ENCODE measurements around the gene PTPN14. TPM values are rescaled to one million over a fixed set of nuclear protein-coding genes. Genes with fewer than 3 reads are reported as not detected.

PTPN14 gene
- total and polyA plus RNA-seq, 2 donors, result 1.3 to 4.3 TPM

- DNase-seq (ENCODE audit: low read depth in 6 of 9, low spot score in 9 of 9), result no peak
- no peak overlapping the region for H3K27ac ChIP-seq (ENCODE audit: low read depth in 1 of 2, low read length in 1 of 2)
- H3K4me1 ChIP-seq (ENCODE audit: control insufficient read depth in 2 of 2, insufficient read depth in 2 of 2, low read length in 2 of 2), result no peaks in the 10 kb centered on the region
- no peak overlapping the region for H3K4me3 ChIP-seq (ENCODE audit: low read length in 2 of 2)
- no peaks in the 10 kb centered on the region for H3K27me3 ChIP-seq (ENCODE audit: control insufficient read depth in 2 of 2, insufficient read depth in 1 of 2, low read length in 1 of 2)
- H3K9me3 ChIP-seq (ENCODE audit: control insufficient read depth in 2 of 2, insufficient read depth in 1 of 2, low read length in 1 of 2), result no peaks in the 10 kb centered on the region
- WGBS, result 95% methylated on average over 2 of the region's 2 CpGs
- H3K36me3 ChIP-seq (ENCODE audit: control insufficient read depth in 2 of 2, insufficient read depth in 2 of 2, low read length in 1 of 2), result no peaks in the 10 kb centered on the region
These were observed 201.6 kb downstream of the PTPN14 start for GRCh38 chr1:214349781-214350180.

DNA sequence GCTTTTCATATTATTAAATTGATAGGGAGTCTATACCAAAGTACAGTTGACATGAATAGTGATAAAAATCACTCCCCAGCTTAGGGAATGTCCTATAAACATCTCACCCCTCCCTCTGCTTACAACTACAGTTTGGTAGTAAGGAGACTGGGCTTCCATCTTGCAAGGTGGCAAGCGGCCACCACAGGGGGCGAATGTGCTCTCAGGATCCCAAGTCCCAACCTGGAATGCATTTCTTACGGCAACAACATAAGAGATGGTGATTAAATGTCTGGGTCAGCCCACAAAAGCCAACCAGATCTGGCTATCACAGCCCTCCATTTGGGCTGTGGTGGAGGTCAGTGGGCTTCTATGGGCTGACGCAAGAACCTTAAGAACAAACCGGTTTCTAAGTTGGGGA is 202.4 kb downstream of the PTPN14 start:
- Histone ChIP-seq H3K36me3 (ENCODE audit: control insufficient read depth in 2 of 2, insufficient read depth in 2 of 2, low read length in 1 of 2) (no peaks in the 10 kb centered on the region), H3K27ac (ENCODE audit: low read depth in 1 of 2, low read length in 1 of 2) (no peak overlapping the region), H3K4me3 (ENCODE audit: low read length in 2 of 2) (no peak overlapping the region), H3K9me3 (ENCODE audit: control insufficient read depth in 2 of 2, insufficient read depth in 1 of 2, low read length in 1 of 2) (no peaks in the 10 kb centered on the region), H3K27me3 (ENCODE audit: control insufficient read depth in 2 of 2, insufficient read depth in 1 of 2, low read length in 1 of 2) (no peaks in the 10 kb centered on the region), H3K4me1 (ENCODE audit: control insufficient read depth in 2 of 2, insufficient read depth in 2 of 2, low read length in 2 of 2) (no peaks in the 10 kb centered on the region)
- WGBS, result 98% methylated on average over 5 of the region's 5 CpGs
- no peak for DNase-seq (ENCODE audit: low read depth in 6 of 9, low spot score in 9 of 9)

GRCh38 chr1:214344897-214345296 is 206.5 kb downstream of the PTPN14 start:
- Histone ChIP-seq H3K36me3 (ENCODE audit: control insufficient read depth in 2 of 2, insufficient read depth in 2 of 2, low read length in 1 of 2) (no peaks in the 10 kb centered on the region), H3K27me3 (ENCODE audit: control insufficient read depth in 2 of 2, insufficient read depth in 1 of 2, low read length in 1 of 2) (no peaks in the 10 kb centered on the region)

DNA sequence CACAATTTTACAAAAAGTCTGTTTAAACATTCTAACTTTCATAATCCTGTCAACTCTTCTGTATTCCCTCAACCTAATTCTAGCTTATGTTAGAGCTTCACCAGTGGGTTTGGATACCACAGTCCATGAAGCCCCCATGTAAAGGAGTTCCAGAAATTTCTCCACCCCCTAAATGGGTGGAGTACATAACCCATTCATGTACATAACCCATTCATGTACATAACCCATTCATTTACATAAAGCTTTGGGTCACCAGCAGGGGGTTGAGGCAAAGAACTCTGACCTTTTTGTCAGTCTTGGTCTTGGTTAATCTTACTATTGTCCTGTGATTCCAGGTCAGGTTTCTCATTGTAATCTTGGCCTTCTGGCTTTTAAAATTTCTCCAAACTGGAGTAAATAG is 208.9 kb downstream of the PTPN14 start:
- Histone ChIP-seq H3K4me1 (ENCODE audit: control insufficient read depth in 2 of 2, insufficient read depth in 2 of 2, low read length in 2 of 2) (no peaks in the 10 kb centered on the region), H3K9me3 (ENCODE audit: control insufficient read depth in 2 of 2, insufficient read depth in 1 of 2, low read length in 1 of 2) (no peaks in the 10 kb centered on the region), H3K36me3 (ENCODE audit: control insufficient read depth in 2 of 2, insufficient read depth in 2 of 2, low read length in 1 of 2) (peaks cover 0 to 4% of the 10 kb centered on the region in 2 donors), H3K4me3 (ENCODE audit: low read length in 2 of 2) (no peak overlapping the region), H3K27ac (ENCODE audit: low read depth in 1 of 2, low read length in 1 of 2) (no peak overlapping the region), H3K27me3 (ENCODE audit: control insufficient read depth in 2 of 2, insufficient read depth in 1 of 2, low read length in 1 of 2) (no peaks in the 10 kb centered on the region)
- DNase-seq (ENCODE audit: low read depth in 6 of 9, low spot score in 9 of 9), result no peak

More at GRCh38 chr1:214344897-214345296, 206.5 kb downstream of the PTPN14 start:
- Histone ChIP-seq H3K9me3 (ENCODE audit: control insufficient read depth in 2 of 2, insufficient read depth in 1 of 2, low read length in 1 of 2) (no peaks in the 10 kb centered on the region), H3K4me1 (ENCODE audit: control insufficient read depth in 2 of 2, insufficient read depth in 2 of 2, low read length in 2 of 2) (no peaks in the 10 kb centered on the region), H3K4me3 (ENCODE audit: low read length in 2 of 2) (no peak overlapping the region), H3K27ac (ENCODE audit: low read depth in 1 of 2, low read length in 1 of 2) (no peak overlapping the region)
- no peak for DNase-seq (ENCODE audit: low read depth in 6 of 9, low spot score in 9 of 9)

GRCh38 chr1:214341932-214342331 is 209.5 kb downstream of the PTPN14 start:
- H3K27me3 ChIP-seq (ENCODE audit: control insufficient read depth in 2 of 2, insufficient read depth in 1 of 2, low read length in 1 of 2), result no peaks in the 10 kb centered on the region
- no peak overlapping the region for H3K4me3 ChIP-seq (ENCODE audit: low read length in 2 of 2)
- no peaks in the 10 kb centered on the region for H3K9me3 ChIP-seq (ENCODE audit: control insufficient read depth in 2 of 2, insufficient read depth in 1 of 2, low read length in 1 of 2)
- H3K4me1 ChIP-seq (ENCODE audit: control insufficient read depth in 2 of 2, insufficient read depth in 2 of 2, low read length in 2 of 2), result no peaks in the 10 kb centered on the region
- no peak for DNase-seq (ENCODE audit: low read depth in 6 of 9, low spot score in 9 of 9)
- 96% methylated on average over 3 of the region's 3 CpGs for WGBS
- H3K36me3 ChIP-seq (ENCODE audit: control insufficient read depth in 2 of 2, insufficient read depth in 2 of 2, low read length in 1 of 2), result peaks cover 0 to 5% of the 10 kb centered on the region in 2 donors
- H3K27ac ChIP-seq (ENCODE audit: low read depth in 1 of 2, low read length in 1 of 2), result no peak overlapping the region

- WGBS, result 99% methylated on average over 3 of the region's 3 CpGs
- no peak overlapping the region for H3K27ac ChIP-seq (ENCODE audit: low read depth in 1 of 2, low read length in 1 of 2)
- peaks cover 0 to 5% of the 10 kb centered on the region in 2 donors for H3K36me3 ChIP-seq (ENCODE audit: control insufficient read depth in 2 of 2, insufficient read depth in 2 of 2, low read length in 1 of 2)
- no peak overlapping the region for H3K4me3 ChIP-seq (ENCODE audit: low read length in 2 of 2)
- no peaks in the 10 kb centered on the region for H3K27me3 ChIP-seq (ENCODE audit: control insufficient read depth in 2 of 2, insufficient read depth in 1 of 2, low read length in 1 of 2)
- H3K9me3 ChIP-seq (ENCODE audit: control insufficient read depth in 2 of 2, insufficient read depth in 1 of 2, low read length in 1 of 2), result no peaks in the 10 kb centered on the region
- no peak for DNase-seq (ENCODE audit: low read depth in 6 of 9, low spot score in 9 of 9)
- H3K4me1 ChIP-seq (ENCODE audit: control insufficient read depth in 2 of 2, insufficient read depth in 2 of 2, low read length in 2 of 2), result no peaks in the 10 kb centered on the region
These were observed 209.9 kb downstream of the PTPN14 start for GRCh38 chr1:214341459-214341858.

GRCh38 chr1:214338212-214338611 is 213.2 kb downstream of the PTPN14 start:
- DNase-seq (ENCODE audit: low read depth in 6 of 9, low spot score in 9 of 9), result no peak
- H3K9me3 ChIP-seq (ENCODE audit: control insufficient read depth in 2 of 2, insufficient read depth in 1 of 2, low read length in 1 of 2), result no peaks in the 10 kb centered on the region
- no peak overlapping the region for H3K4me3 ChIP-seq (ENCODE audit: low read length in 2 of 2)
- WGBS, result 96% methylated on average over 4 of the region's 4 CpGs
- peaks cover 0 to 17% of the 10 kb centered on the region in 2 donors for H3K36me3 ChIP-seq (ENCODE audit: control insufficient read depth in 2 of 2, insufficient read depth in 2 of 2, low read length in 1 of 2)
- H3K27ac ChIP-seq (ENCODE audit: low read depth in 1 of 2, low read length in 1 of 2), result no peak overlapping the region
- H3K4me1 ChIP-seq (ENCODE audit: control insufficient read depth in 2 of 2, insufficient read depth in 2 of 2, low read length in 2 of 2), result no peaks in the 10 kb centered on the region
- H3K27me3 ChIP-seq (ENCODE audit: control insufficient read depth in 2 of 2, insufficient read depth in 1 of 2, low read length in 1 of 2), result no peaks in the 10 kb centered on the region

- 96% methylated on average over 6 of the region's 6 CpGs for WGBS
- no peaks in the 10 kb centered on the region for H3K27me3 ChIP-seq (ENCODE audit: control insufficient read depth in 2 of 2, insufficient read depth in 1 of 2, low read length in 1 of 2)
- no peak overlapping the region for H3K27ac ChIP-seq (ENCODE audit: low read depth in 1 of 2, low read length in 1 of 2)
- DNase-seq (ENCODE audit: low read depth in 6 of 9, low spot score in 9 of 9), result no peak
- no peak overlapping the region for H3K4me3 ChIP-seq (ENCODE audit: low read length in 2 of 2)
- peaks cover 0 to 17% of the 10 kb centered on the region in 2 donors for H3K36me3 ChIP-seq (ENCODE audit: control insufficient read depth in 2 of 2, insufficient read depth in 2 of 2, low read length in 1 of 2)
- H3K4me1 ChIP-seq (ENCODE audit: control insufficient read depth in 2 of 2, insufficient read depth in 2 of 2, low read length in 2 of 2), result no peaks in the 10 kb centered on the region
- H3K9me3 ChIP-seq (ENCODE audit: control insufficient read depth in 2 of 2, insufficient read depth in 1 of 2, low read length in 1 of 2), result no peaks in the 10 kb centered on the region
These were observed 213.9 kb downstream of the PTPN14 start for GRCh38 chr1:214337511-214337910.

DNA sequence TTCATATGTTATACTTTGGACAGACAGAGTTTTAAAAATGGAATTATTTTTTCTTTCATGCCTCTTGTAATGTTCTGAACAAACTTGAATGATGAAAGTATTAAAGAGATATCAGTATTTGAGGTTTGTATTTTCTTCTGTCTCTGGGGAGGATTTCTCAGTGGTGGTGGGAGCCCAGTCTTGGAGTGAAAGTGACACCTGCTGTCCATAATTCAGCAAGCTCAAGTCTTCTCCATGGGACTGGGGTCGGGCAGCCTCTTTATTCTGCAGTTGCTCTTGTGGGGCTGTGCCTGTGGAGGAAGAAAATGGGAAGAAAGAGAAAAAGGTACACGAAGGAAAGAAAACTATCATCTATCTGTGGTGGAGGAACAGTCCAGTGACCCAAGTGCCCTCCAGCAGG is 214.4 kb downstream of the PTPN14 start:
- Histone ChIP-seq H3K27me3 (ENCODE audit: control insufficient read depth in 2 of 2, insufficient read depth in 1 of 2, low read length in 1 of 2) (no peaks in the 10 kb centered on the region), H3K4me1 (ENCODE audit: control insufficient read depth in 2 of 2, insufficient read depth in 2 of 2, low read length in 2 of 2) (no peaks in the 10 kb centered on the region), H3K27ac (ENCODE audit: low read depth in 1 of 2, low read length in 1 of 2) (no peak overlapping the region), H3K36me3 (ENCODE audit: control insufficient read depth in 2 of 2, insufficient read depth in 2 of 2, low read length in 1 of 2) (peaks cover 0 to 17% of the 10 kb centered on the region in 2 donors), H3K9me3 (ENCODE audit: control insufficient read depth in 2 of 2, insufficient read depth in 1 of 2, low read length in 1 of 2) (no peaks in the 10 kb centered on the region), H3K4me3 (ENCODE audit: low read length in 2 of 2) (no peak overlapping the region)
- 92% methylated on average over 2 of the region's 2 CpGs for WGBS
- no peak for DNase-seq (ENCODE audit: low read depth in 6 of 9, low spot score in 9 of 9)

GRCh38 chr1:214335567-214335966 is 215.8 kb downstream of the PTPN14 start:
- H3K36me3 ChIP-seq (ENCODE audit: control insufficient read depth in 2 of 2, insufficient read depth in 2 of 2, low read length in 1 of 2), result peaks cover 0 to 21% of the 10 kb centered on the region in 2 donors
- DNase-seq (ENCODE audit: low read depth in 6 of 9, low spot score in 9 of 9), result no peak
- no peaks in the 10 kb centered on the region for H3K27me3 ChIP-seq (ENCODE audit: control insufficient read depth in 2 of 2, insufficient read depth in 1 of 2, low read length in 1 of 2)
- H3K4me1 ChIP-seq (ENCODE audit: control insufficient read depth in 2 of 2, insufficient read depth in 2 of 2, low read length in 2 of 2), result no peaks in the 10 kb centered on the region
- H3K27ac ChIP-seq (ENCODE audit: low read depth in 1 of 2, low read length in 1 of 2), result no peak overlapping the region
- no peak overlapping the region for H3K4me3 ChIP-seq (ENCODE audit: low read length in 2 of 2)
- 98% methylated on average over 4 of the region's 4 CpGs for WGBS
- H3K9me3 ChIP-seq (ENCODE audit: control insufficient read depth in 2 of 2, insufficient read depth in 1 of 2, low read length in 1 of 2), result no peaks in the 10 kb centered on the region

All from thymus (tissue), 11 donors.